ENCODE results near the gene MIDN.

Gene MIDN

GRCh38 chr19:1274852-1275259, 26.5 kb downstream of the MIDN start:
- no peak for TF ChIP-seq Cebpa-rat (IDR thresholded peaks at IDR 0.05)
- Histone ChIP-seq H3K27ac (peak overlapping the region; percentile 99), H4K20me1 (peaks cover 80% of the 10 kb centered on the region), H3K4me1 (peaks cover 74% of the 10 kb centered on the region), H3K4me3 (peak overlapping the region; percentile 80), H3K4me2 (peak overlapping the region; percentile 99), H3K9ac (peak overlapping the region; percentile 95), H3K36me3 (peaks cover 76% of the 10 kb centered on the region), H3K9me3 (no peaks in the 10 kb centered on the region), H3K27me3 (no peaks in the 10 kb centered on the region)

GRCh38 chr19:1275260-1275975, 27.0 kb downstream of the MIDN start, which contains the start of gene FAM174C:
TSS of gene FAM174C (plus strand) at chr19:1275530. CDS start at chr19:1275550, 20 bp downstream.
- no peaks in the 10 kb centered on the region for H3K9me3 ChIP-seq
- peak within 1 kb of the TSS; percentile 95 for H3K9ac ChIP-seq
- H3K36me3 ChIP-seq, result peaks cover 75% of the 10 kb centered on the region
- peak within 1 kb of the TSS; percentile 99 for H3K27ac ChIP-seq
- peaks cover 80% of the 10 kb centered on the region for H4K20me1 ChIP-seq
- H3K4me3 ChIP-seq, result peak within 1 kb of the TSS; percentile 80
- peak within 1 kb of the TSS; percentile 100 for H3K4me2 ChIP-seq
- H3K4me1 ChIP-seq, result peaks cover 71% of the 10 kb centered on the region
- TF ChIP-seq Cebpa-rat (IDR thresholded peaks at IDR 0.05), result no peak
- no peaks in the 10 kb centered on the region for H3K27me3 ChIP-seq

DNA sequence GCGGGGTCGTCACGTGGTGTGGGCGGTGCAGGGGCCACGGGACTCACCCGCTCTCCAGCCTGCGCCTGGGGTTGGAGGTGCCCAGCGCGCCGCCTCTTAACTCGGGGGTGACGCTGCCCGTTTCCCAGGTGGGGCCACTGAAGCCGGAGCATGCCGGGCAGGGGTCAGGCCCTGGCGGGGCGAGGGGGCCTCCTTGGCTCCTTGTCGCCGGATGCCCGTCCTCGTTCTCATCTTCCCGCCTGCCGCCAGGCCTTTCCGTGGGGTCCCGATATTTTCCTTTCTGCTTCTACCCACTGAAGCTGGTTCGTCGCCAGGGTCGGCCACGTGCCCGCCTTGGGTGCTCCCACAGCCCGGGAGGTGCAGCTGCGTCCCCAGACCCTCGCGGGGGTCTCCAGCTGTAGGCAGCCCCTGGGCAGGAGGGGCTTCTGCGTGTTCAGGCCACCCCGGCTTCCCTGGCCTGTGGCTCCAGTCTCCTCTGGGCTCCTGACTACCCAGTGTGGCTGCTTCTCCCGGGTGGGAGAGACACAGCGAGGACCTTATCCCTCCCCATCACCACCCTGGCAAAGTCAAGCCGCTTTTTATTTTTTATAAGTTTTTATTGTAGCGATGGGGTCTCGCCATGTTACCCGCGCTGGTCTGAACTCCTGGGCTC, 27.7 kb downstream of the MIDN start:
- no peak for TF ChIP-seq Cebpa-rat (IDR thresholded peaks at IDR 0.05)
- Histone ChIP-seq H3K4me1 (peaks cover 64% of the 10 kb centered on the region), H3K36me3 (peaks cover 68% of the 10 kb centered on the region), H3K4me3 (peak overlapping the region; percentile 80), H3K27ac (peak overlapping the region; percentile 99), H3K9me3 (no peaks in the 10 kb centered on the region), H3K4me2 (peak overlapping the region; percentile 100), H3K27me3 (no peaks in the 10 kb centered on the region), H4K20me1 (peaks cover 74% of the 10 kb centered on the region), H3K9ac (peak overlapping the region; percentile 95)

DNA sequence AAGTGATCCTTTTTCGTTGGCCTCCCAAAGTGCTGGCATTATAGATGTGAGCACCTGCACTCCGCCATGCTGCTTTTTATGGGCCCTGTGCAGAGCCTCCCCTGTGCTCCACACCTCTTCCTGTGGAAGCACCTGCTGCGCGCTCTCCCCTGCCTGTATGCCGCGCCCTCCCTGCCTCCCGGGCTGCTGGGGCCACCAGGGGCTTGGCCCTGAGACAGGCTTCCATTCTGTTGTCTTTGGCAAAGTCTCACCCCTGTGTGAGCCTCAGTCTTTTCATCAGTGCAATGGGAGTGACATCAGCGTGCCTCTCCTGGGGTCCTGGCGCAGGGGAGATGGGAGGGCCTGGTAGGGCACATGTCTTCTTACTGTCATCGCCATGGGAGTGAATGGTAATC, 28.2 kb downstream of the MIDN start:
- Histone ChIP-seq H3K4me3 (peak overlapping the region; percentile 80), H4K20me1 (peaks cover 69% of the 10 kb centered on the region), H3K4me1 (peaks cover 59% of the 10 kb centered on the region), H3K27ac (peak overlapping the region; percentile 99), H3K9me3 (no peaks in the 10 kb centered on the region), H3K36me3 (peaks cover 63% of the 10 kb centered on the region), H3K27me3 (no peaks in the 10 kb centered on the region), H3K9ac (peak overlapping the region; percentile 95), H3K4me2 (peak overlapping the region; percentile 100)
- TF ChIP-seq Cebpa-rat (IDR thresholded peaks at IDR 0.05), result no peak

GRCh38 chr19:1277061-1277460, 28.7 kb downstream of the MIDN start:
- no peaks in the 10 kb centered on the region for H3K27me3 ChIP-seq
- peak overlapping the region; percentile 100 for H3K4me2 ChIP-seq
- H3K27ac ChIP-seq, result peak overlapping the region; percentile 99
- H4K20me1 ChIP-seq, result peaks cover 65% of the 10 kb centered on the region
- peak overlapping the region; percentile 80; the same call in 1 of the 2 replicates for H3K4me3 ChIP-seq
- H3K4me1 ChIP-seq, result peaks cover 55% of the 10 kb centered on the region
- peak overlapping the region; percentile 95 for H3K9ac ChIP-seq
- peaks cover 58% of the 10 kb centered on the region for H3K36me3 ChIP-seq
- TF ChIP-seq Cebpa-rat (IDR thresholded peaks at IDR 0.05), result no peak
- H3K9me3 ChIP-seq, result no peaks in the 10 kb centered on the region

GRCh38 chr19:1278074-1278473, 29.7 kb downstream of the MIDN start:
- H4K20me1 ChIP-seq, result peaks cover 55% of the 10 kb centered on the region
- peaks cover 5% of the 10 kb centered on the region for H3K27me3 ChIP-seq
- H3K36me3 ChIP-seq, result peaks cover 48% of the 10 kb centered on the region
- peaks cover 45% of the 10 kb centered on the region for H3K4me1 ChIP-seq
- H3K4me2 ChIP-seq, result no peak overlapping the region
- H3K4me3 ChIP-seq, result no peak overlapping the region
- no peak overlapping the region for H3K27ac ChIP-seq
- no peak for TF ChIP-seq Cebpa-rat (IDR thresholded peaks at IDR 0.05)
- no peak overlapping the region for H3K9ac ChIP-seq
- no peaks in the 10 kb centered on the region for H3K9me3 ChIP-seq

- H3K4me1 ChIP-seq, result peaks cover 37% of the 10 kb centered on the region
- H3K4me3 ChIP-seq, result no peak overlapping the region
- peaks cover 47% of the 10 kb centered on the region for H4K20me1 ChIP-seq
- H3K27me3 ChIP-seq, result peaks cover 14% of the 10 kb centered on the region
- no peak for TF ChIP-seq Cebpa-rat (IDR thresholded peaks at IDR 0.05)
- peaks cover 39% of the 10 kb centered on the region for H3K36me3 ChIP-seq
- H3K4me2 ChIP-seq, result no peak overlapping the region
- H3K9ac ChIP-seq, result no peak overlapping the region
- no peak overlapping the region for H3K27ac ChIP-seq
- no peaks in the 10 kb centered on the region for H3K9me3 ChIP-seq
Measured at GRCh38 chr19:1278713-1279660, 30.6 kb downstream of the MIDN start.

GRCh38 chr19:1279782-1280341, 31.5 kb downstream of the MIDN start:
- H3K4me2 ChIP-seq, result no peak overlapping the region
- H3K27ac ChIP-seq, result no peak overlapping the region
- H3K36me3 ChIP-seq, result peaks cover 30% of the 10 kb centered on the region
- peaks cover 23% of the 10 kb centered on the region for H3K27me3 ChIP-seq
- H4K20me1 ChIP-seq, result peaks cover 47% of the 10 kb centered on the region
- TF ChIP-seq Cebpa-rat (IDR thresholded peaks at IDR 0.05), result no peak
- H3K9ac ChIP-seq, result no peak overlapping the region
- H3K9me3 ChIP-seq, result no peaks in the 10 kb centered on the region
- no peak overlapping the region for H3K4me3 ChIP-seq
- H3K4me1 ChIP-seq, result peaks cover 28% of the 10 kb centered on the region
